HG02840 (cell line): Measurements from ENCODE around the gene SLC43A1.
A peak's percentile ranks its signal among the peaks of the same experiment; 100 is the strongest.
"Not testable (repeated sequence)": the region's sequence is repeated elsewhere in the genome, so short reads cannot be mapped to it uniquely, and the experiment has no call there.

Experiments used
- ATAC-seq: cut with Tn5 transposase; IDR thresholded peaks from one replicate; pipeline ENCODE4 v1.9.1; 2021; ENCODE audit warnings: mild to moderate bottlenecking, moderate library complexity, moderate number of reproducible peaks; ENCODE audit not compliant: unreplicated experiment, low FRiP score

The SLC43A1 gene

DNA sequence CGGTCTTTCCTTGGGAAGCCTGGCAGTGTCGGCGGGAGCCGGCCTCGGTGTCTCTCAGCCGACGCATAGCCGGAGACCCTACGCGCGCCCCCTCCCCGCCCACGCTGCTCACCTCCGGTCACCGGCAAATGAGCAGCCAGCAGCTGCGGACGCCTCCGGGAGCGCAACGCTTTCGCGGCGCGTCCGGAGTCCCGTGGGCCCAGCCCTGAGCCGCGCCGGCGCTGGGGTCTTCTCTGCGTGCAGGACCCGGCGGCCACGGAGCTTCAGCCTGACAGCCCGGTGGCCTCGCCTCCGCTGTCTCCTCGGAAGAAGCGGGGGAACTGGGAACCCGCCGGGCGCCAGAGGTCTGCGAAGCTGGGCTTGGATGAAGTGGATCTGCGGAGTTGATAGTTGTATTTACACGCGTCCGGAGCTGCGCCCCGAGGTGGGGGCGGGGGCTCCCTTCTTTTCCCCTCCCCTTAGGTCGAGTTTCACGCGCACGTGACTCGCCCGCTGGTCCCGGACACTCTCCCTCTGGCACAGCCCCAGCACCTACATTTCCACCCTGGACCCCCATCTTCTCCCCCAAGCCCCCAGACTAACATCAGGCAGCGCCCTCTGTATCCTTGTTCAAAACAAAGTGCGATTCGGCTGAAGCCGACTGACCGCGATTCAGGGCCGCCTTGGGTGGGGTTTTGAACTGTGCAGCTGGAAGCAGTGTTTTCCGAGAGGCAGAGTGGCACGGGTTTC lies at the start of gene SLC43A1:
TSS of gene SLC43A1 (minus strand) at position 371 of the 729 bp plus-strand sequence. CDS start 1,591 bp downstream, outside the sequence.
- ATAC-seq, result peak; percentile 47

DNA sequence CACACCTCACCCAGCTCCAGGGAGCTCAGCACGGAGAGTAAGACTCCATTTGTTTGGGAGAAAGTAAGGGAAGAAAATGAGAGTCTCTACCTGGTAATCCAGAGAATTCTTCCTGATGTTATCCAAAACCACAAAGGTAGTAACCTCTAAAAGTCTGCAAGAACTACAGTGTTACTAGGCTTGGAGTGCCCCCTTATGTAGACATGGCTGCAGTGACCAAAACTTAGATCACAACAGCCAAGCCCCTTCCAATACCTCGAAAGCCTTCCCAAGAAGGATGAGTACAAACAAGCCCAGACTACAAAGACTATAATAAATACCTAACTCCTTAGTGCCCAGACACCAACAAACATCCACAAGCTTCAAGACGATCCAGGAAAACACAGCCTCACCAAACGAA lies 47.1 kb upstream of the SLC43A1 start:
- no peak for ATAC-seq

DNA sequence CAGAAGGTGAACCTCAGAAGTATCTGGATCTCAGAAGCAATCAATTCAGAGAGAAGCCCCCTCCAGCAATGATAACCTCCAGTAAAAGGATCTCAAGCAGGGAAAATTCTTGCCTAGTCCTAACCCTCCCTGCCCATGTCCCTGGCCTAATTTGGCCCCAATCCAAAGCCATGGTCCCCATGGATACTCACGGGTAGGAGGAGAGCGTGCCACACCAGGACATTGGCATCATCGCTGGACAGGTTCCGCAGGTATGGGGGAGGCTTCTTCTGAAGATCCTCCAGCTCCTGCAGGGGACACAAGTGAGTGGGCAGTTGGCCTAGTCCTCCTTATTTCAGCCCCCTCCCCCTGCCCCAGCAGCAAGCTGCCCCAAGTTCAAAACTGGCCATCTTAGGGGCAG lies 44.6 kb upstream of the SLC43A1 start:
- ATAC-seq, result no peak

DNA sequence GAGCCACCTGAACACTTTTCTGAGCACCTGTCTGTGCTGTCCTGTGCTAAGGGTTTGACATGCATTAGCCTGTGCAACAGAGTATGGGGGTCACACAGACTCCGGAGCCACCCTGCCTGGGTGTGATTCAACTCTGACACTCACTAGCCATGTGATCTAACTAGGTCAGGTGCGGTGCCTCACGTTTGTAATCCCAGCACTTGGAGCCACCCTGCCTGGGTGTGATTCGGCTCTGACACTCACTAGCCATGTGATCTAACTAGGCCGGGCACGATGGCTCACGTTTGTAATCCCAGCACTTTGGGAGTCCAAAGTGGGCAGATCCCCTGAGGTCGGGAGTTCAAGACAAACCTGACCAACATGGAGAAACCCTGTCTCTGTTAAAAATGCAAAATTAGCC lies 40.5 kb upstream of the SLC43A1 start:
- ATAC-seq, result no peak

DNA sequence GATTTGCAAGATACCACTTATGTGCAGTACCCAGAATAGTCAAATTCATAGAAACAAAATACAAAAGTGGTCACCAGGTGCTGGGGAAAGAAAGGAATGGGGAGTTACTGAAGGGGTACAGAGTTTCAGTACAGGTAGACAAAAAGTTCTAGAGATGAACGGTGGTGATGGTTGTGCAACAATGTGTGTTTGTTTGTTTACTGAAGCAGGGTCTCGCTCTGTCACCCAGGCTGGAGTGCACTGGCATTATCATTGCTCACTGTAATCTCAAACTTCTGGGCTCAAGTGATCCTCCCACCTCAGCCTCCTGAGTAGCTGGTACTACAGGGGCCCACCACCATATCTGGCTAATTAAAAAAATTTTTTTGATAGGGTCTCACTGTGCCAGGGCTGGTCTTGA lies 39.9 kb upstream of the SLC43A1 start:
- ATAC-seq, result no peak

DNA sequence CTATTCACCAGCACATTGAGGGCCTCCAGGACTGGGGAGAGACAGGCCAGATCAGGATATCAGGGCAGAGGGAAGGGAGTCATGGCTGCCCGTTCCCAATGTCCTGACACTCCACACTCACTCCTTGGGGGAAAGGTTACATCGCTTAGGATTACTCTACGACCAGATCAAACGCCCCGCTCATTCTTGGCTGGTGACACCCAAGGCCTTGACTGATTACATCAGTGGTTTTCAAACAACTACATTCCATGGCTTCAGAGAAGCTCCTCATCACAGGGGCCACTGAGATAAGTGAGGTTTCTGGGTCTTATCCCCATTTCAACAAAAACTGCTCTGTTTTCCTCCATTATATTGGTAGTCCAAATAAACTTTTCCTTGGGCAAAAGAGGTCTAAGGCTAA lies 37.0 kb upstream of the SLC43A1 start:
- ATAC-seq, result no peak

DNA sequence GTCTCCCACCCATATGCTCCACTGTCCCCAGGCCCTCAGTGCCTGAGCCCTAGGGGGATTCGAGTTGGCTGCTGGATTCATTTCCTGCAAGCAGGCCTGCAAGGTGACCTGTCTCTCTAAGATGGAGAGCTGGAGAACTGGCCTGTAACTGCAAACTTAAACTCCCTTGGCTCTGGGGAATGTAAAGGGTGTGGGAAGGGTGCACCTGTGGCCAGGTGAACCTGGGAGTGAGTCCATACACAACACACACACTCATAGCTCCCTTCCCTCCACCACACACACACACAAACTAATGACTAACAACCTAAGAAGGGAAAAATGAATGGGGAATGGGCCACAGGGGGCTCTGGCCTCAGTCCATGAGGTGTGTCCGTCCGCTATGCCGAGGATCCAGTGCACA lies 36.4 kb upstream of the SLC43A1 start:
- no peak for ATAC-seq

DNA sequence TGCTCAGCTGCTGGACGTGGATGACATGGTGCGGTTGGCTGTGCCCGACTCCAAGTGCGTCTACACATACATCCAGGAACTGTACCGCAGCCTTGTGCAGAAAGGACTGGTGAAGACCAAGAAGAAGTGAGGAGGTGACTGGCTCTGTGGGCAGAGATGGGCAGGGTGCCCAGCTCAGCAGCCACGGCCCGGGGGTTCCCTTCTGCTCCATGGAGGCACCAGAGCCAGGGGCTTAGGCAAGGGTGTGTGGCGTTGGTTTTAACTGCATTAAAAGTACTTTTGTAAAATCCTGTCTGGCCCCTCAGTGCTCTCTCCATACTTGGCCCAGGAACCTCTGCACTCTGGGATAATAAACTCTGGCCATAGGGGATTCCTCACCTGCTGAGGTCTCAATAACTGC lies 34.5 kb upstream of the SLC43A1 start:
- ATAC-seq, result no peak

DNA sequence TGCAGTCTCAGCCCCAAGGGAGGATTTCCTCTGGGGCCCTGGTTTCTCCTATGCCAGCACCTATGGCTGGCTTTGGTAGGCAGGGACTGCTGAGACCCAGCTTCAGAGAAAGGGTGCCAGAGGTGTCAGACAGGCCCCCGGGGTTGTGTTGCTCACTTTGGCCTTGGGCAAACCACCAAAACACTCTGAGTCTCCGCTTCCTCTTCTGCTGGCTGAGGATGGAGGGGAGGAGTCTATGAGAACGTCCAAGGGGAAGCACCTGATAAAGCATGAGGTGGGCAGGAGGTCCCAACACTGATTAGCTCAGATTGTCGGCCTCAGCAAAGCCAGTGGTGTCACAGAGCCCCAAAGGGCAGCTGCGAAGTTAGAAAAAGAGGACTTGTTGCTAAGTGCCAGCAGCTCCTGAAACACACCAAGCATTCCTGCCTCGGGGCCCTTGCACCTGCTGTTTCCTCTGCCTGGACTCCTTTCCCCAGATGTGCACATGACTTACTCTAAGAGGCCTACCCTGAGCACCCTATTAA lies 32.4 kb upstream of the SLC43A1 start:
- peak; percentile 73 for ATAC-seq

DNA sequence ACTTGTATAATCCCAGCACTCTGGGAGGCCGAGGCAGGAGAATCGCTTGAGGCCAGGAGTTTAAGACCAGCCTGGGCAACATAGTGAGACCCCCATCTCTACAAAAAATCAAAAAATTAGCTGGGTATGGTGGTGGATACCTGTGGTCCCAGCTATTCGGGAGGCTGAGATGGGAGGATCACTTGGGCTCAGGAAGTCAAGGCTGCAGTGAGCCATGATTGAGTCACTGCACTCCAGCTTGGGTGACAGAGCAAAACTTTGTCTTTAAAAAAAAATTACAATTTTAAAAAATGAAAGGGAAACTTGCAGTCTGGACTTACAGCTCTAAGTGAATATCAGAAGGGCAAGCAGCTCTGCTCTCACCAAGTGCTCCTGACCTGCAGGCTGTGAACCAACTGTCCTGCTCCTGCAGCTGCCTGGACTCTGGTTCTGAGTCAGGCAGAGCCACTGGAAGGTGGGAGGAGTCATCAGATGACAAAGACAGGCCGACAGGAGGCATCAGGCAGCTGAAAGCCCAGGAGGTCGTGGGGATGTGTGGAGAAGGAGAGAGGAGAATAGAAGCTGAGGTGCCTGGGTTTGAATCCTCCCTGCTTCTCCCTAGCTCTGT lies 31.5 kb upstream of the SLC43A1 start:
- peak; percentile 65 for ATAC-seq

DNA sequence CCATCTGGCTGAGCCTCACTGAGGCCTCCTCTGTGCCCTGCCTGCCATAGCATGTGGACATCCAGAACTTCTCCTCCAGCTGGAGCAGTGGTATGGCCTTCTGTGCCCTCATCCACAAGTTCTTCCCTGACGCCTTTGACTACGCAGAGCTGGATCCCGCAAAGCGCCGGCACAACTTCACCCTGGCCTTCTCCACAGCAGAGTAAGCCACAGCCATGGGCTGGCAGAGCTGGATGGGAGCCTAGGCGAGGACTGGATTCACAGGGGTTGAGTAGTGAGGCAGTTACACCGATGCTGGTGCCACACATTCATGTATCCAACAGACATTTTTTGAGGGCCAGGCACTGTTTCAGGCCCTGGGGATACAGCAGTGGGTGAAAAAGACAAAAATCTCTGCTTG lies 30.9 kb upstream of the SLC43A1 start:
- ATAC-seq, result no peak

DNA sequence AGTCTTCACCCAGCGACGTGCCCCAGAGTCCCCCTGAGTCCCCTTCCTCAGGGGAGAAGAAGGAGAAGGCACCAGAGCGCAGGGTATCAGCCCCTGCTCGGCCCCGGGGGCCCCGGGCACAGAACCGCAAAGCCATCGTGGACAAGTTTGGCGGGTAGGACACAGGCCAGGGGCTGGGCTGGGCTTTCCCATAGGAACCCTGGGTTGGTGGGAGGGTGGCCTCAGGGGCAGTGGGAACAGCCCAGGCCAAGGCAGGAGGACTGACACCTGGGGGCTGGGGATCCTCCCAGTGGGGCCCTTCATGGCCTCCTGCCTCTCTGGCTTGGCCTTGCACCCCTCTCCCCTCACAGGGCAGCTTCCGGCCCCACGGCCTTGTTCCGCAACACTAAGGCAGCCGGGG lies 30.4 kb upstream of the SLC43A1 start:
- ATAC-seq, result no peak

DNA sequence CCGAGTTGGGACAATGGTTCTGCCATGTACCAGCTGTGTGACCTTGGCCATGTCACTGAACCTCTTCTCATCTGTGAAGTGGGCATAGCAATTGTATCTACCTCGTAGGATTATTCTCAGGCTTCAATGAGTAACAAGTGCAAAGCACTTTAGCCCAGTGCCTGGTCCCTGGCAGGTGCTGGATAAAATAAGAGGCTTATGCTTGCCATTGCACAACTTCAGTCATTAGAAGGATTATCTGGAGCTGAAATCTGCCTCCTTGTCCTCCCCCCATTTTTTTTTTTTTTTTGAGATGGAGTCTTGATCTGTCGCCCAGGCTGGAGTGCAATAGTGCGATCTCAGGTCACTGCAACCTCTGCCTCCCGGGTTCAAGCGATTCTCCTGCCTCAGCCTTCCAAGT lies 29.1 kb upstream of the SLC43A1 start:
- no peak for ATAC-seq

DNA sequence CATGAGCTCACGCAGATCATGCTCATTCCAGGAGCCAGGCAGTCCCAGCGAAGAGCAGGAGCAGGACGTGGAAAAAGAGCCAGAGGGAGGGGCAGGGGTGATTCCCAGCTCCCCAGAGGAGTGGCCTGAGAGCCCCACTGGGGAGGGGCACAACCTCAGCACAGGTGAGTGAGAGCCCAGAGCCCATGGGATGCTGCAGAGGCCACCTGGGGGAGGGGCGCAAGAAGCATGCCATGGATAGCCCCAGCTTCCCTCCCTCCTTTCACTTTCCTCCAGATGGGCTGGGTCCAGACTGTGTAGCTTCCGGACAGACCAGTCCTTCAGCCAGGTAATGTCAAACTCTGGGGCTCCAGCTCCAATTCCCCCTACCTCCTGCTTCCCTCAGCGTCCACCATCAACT lies 28.1 kb upstream of the SLC43A1 start:
- ATAC-seq, result no peak

DNA sequence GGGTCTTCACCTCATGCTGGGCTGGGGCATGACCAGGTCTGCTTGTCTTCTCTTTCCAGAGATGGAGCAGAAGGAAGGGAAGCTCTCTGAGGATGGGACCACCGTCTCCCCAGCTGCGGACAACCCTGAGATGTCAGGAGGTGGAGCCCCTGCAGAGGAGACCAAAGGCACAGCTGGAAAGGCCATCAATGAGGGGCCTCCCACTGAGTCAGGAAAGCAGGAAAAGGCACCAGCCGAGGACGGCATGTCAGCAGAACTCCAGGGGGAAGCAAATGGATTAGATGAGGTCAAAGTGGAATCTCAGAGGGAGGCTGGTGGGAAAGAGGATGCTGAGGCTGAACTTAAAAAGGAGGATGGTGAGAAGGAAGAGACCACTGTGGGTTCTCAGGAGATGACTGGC lies 27.1 kb upstream of the SLC43A1 start:
- ATAC-seq, result no peak

DNA sequence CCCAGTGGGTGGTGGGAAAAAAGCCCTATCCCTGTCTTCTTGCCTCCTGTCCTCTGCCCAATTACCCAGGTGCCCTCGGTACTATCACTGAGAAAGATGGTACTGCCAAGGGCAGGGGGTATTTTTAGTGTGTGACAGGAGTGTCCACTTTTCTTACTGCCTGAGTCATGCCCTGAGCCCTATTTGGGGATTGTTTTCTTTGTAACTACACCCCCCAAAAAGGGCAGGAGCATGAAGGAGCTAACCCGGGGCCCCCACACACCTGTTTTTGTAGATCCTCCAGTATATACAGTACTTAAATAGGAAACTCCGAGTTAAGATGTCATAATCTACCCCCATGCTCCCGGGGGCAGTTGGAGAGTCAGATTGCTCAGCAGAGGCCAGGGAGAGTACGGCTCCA lies 25.7 kb upstream of the SLC43A1 start:
- ATAC-seq, result no peak

DNA sequence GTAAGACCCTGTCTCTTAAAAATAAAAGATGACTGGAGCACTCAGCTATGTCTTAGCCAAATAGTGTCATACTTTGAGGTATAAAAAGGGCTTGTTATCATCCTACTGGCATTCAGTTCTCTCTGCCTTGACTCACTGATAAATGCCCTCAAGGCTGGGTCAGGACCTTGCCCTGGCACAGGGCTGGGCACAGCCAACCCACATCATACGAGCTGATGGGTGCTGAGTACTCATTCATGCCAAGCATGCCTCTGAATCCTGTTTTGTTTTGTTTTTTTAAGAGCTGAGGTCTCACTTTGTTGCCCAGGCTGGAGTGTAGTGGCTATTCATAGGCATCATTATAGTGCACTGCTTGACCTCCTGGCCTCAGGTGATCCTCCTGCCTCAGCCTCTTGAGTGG lies 23.8 kb upstream of the SLC43A1 start:
- no peak for ATAC-seq

DNA sequence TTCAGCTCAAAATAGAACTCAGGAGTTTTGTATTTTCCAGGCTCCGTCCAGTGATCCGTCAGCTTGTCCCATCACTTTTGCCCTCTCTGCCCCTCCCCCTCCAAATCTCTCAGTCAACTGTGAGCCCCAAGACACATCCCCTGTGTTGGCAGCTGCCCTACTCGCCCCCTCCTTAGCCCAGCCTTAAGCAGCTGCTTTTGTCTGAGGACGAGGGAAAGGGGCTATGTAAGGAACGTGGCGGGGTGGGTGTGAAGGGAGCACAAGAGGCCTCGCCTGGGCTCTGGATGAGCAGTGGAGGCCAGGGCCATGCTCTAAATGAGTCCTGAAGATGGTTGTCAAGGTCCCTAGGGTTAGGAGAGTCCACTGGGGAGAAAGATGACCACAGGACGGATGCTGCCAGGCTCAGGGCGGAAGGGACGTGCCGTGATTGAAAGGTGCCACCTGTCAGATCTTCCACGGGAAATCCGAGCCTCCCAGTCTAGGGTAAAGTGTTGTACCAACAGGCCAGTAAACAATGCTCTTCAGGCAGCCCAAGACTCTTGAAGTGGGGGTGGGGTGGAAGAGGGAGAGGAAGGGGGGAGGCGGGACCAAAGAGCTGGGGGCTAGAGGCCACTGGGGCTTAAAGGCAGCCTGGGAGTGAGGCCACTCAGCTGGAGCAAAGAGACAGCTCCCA lies 21.6 kb upstream of the SLC43A1 start, which contains the start of gene SMTNL1:
TSS of gene SMTNL1 (plus strand) at position 649 of the 673 bp plus-strand sequence. CDS start 5,048 bp downstream, outside the sequence.
- no peak for ATAC-seq

DNA sequence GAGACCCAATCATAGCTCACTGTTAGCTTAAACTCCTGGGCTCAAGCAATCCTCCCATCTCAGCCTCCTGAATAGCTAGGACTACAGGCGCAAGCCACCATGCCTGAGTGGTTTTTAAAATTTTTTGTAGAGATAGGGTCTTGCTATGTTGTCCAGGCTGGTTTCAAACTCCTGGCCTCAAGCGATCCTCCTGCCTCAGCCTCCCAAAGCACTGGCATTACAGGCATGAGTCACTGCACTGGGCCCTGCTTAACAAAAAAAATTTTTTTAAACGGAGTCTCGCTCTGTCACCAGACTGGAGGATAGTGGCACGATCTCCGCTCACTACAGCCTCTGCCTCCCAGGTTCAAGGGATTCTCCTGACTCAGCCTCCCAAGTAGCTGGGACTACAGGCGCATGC lies 18.9 kb upstream of the SLC43A1 start:
- ATAC-seq, result not testable (repeated sequence)

DNA sequence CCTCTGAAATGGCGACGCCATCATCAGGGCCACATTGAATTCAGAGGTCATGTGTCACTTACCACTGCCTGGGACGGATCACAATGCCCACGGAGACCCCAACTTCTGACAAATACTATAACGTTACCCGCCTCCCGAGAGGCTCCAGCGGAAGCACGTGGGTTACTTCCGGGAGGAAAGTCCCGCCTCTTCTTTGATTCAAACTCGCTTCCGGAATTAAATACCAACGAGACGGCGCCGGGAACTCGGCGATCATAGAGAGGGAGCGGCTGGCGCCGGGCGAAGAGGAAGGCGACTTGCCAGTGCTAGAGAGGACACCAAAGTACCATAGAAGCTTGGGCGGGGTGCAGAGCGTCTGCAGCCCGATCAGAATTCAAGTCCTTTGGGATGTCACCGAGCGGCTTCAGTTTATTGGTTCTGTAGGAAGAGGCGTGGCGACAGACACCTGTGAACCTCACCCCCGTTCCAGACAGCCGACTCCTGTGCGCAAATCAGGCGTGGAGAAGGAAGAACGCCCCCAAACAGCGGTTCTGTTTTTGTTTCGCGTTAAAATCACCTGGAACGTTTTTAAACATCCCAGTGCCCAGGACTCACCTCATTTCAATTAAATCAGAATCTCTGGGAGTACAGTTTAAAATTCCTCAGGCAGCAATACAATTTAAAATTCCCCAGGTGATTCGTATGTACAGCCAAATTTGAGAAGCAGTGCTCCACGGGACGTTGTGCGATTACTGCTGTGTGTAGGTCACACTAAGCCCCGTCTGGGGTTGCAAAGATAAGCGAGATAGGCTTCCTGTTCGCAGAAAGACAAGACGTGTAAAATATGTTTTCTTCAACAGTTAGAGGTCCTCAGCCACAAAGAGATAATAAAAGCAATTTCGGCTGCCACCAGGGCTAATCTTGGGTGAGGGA lies 15.3 kb upstream of the SLC43A1 start, which contains the start of gene TIMM10:
TSS of gene TIMM10 (minus strand) at position 159 of the 912 bp plus-strand sequence. CDS start 565 bp downstream, outside the sequence.
- ATAC-seq, result peak; percentile 99
